Muscle layer of colon (tissue), 2 donors: ENCODE results near the gene ZNF816.
A peak's percentile ranks its signal among the peaks of the same experiment; 100 is the strongest.
"Not testable (repeated sequence)": the region's sequence is repeated elsewhere in the genome, so short reads cannot be mapped to it uniquely, and the experiment has no call there.

Experiments used
- H3K27ac ChIP-seq: one replicate; pipeline ENCODE4 v1.7.0; 2013; ENCODE audit warnings: low read depth, mild to moderate bottlenecking, low read length, moderate library complexity
- H3K27me3 ChIP-seq, 2 donors: one replicate each; pipeline ENCODE4 v1.7.0; 2013; ENCODE audit warnings: low read length in 2 of 2, mild to moderate bottlenecking in 2 of 2; ENCODE audit not compliant: insufficient read depth in 2 of 2, control insufficient read depth in 1 of 2
- H3K36me3 ChIP-seq: one replicate; pipeline ENCODE4 v1.7.0; 2013; ENCODE audit warnings: mild to moderate bottlenecking, low read length; ENCODE audit not compliant: insufficient read depth
- H3K4me1 ChIP-seq: one replicate; pipeline ENCODE4 v1.7.0; 2013; ENCODE audit warnings: mild to moderate bottlenecking, low read length; ENCODE audit not compliant: insufficient read depth
- H3K4me3 ChIP-seq, 2 donors: one replicate each; pipeline ENCODE4 v1.7.0; 2013; ENCODE audit warnings: low read length in 2 of 2, low read depth in 1 of 2, mild to moderate bottlenecking in 1 of 2, moderate library complexity in 1 of 2
- H3K9ac ChIP-seq: one replicate; pipeline ENCODE4 v1.7.0; 2013; ENCODE audit warnings: low read length
- H3K9me3 ChIP-seq: one replicate; pipeline ENCODE4 v1.7.0; 2013; ENCODE audit warnings: mild to moderate bottlenecking, low read length
- donor health status: abdominal sarcoma.
- donor health status: Adenocarcinoma of cecum.

The ZNF816 gene

GRCh38 chr19:52942386-52943133 is 20.1 kb downstream of the ZNF816 start:
- peaks cover 8% of the 10 kb centered on the region for H3K4me1 ChIP-seq
- H3K9ac ChIP-seq: no peak overlapping the region

GRCh38 chr19:52941941-52942385 is 20.7 kb downstream of the ZNF816 start:
- Histone ChIP-seq H3K9me3 (no peaks in the 10 kb centered on the region), H3K4me1 (peaks cover 8% of the 10 kb centered on the region), H3K9ac (no peak overlapping the region), H3K4me3 (peak overlapping the region; percentile 55 to 83), H3K27me3 (no peaks in the 10 kb centered on the region), H3K36me3 (no peaks in the 10 kb centered on the region), H3K27ac (peak overlapping the region; percentile 63)

More at GRCh38 chr19:52942386-52943133, 20.1 kb downstream of the ZNF816 start:
- Histone ChIP-seq H3K9me3 (no peaks in the 10 kb centered on the region), H3K36me3 (no peaks in the 10 kb centered on the region), H3K27me3 (no peaks in the 10 kb centered on the region), H3K27ac (peak overlapping the region; percentile 63), H3K4me3 (peak overlapping the region; percentile 55 to 83)

- H3K27ac ChIP-seq: peak overlapping the region; percentile 63
- not testable (repeated sequence) for H3K9me3 ChIP-seq, H3K9ac ChIP-seq, H3K36me3 ChIP-seq, H3K4me1 ChIP-seq, H3K27me3 ChIP-seq
- peak overlapping the region; percentile 55 to 83 for H3K4me3 ChIP-seq
Measured at GRCh38 chr19:52941523-52941922, 21.2 kb downstream of the ZNF816 start.

DNA sequence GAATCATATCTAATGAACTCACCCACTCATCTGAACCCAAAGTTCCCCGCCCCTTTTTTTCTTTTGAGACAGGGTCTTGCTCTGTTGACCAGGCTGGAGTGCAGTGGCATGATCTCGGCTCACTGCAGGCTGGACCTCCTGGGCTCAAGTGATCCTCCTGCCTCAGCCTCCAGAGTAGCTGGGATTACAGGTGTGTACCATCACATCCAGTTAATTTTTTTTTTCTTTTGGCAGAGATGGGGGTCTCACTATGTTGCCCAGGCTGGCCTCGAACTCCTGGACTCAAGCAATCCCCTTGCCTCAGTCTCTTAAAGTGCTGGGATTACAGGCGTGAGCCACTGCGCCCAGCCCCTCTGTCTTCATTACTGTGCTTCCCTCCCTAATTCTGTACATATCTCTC is 21.8 kb downstream of the ZNF816 start:
- not testable (repeated sequence) for H3K27me3 ChIP-seq, H3K36me3 ChIP-seq, H3K9me3 ChIP-seq, H3K27ac ChIP-seq, H3K9ac ChIP-seq, H3K4me1 ChIP-seq, H3K4me3 ChIP-seq

DNA sequence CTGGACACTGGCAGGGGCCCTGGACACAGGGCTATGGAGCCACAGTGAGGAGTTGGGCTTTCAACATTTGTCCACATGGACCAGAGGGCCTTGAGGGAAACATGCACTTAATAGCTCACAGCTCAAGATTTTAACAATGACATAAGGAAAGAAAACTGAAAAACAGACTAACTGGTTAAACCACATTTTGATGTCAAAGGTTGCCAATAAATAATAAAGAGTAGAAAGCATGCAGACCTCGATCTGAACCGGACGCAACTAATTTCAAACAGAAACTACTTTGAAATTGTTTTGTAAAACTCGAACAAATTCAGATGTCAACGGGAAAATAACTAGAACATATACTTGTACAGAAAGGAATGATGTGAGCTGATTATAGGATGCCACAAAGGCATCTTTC is 23.9 kb downstream of the ZNF816 start:
- Histone ChIP-seq H3K36me3 (no peaks in the 10 kb centered on the region), H3K4me3 (no peak overlapping the region), H3K9me3 (no peaks in the 10 kb centered on the region), H3K4me1 (peaks cover 8% of the 10 kb centered on the region), H3K9ac (no peak overlapping the region), H3K27ac (no peak overlapping the region), H3K27me3 (no peaks in the 10 kb centered on the region)

GRCh38 chr19:52936954-52937325 is 25.7 kb downstream of the ZNF816 start:
- no peaks in the 10 kb centered on the region for H3K36me3 ChIP-seq
- H3K27ac ChIP-seq: no peak overlapping the region
- H3K4me3 ChIP-seq: no peak overlapping the region
- H3K9ac ChIP-seq: no peak overlapping the region
- no peaks in the 10 kb centered on the region for H3K27me3 ChIP-seq
- peaks cover 6% of the 10 kb centered on the region for H3K4me1 ChIP-seq
- H3K9me3 ChIP-seq: no peaks in the 10 kb centered on the region

DNA sequence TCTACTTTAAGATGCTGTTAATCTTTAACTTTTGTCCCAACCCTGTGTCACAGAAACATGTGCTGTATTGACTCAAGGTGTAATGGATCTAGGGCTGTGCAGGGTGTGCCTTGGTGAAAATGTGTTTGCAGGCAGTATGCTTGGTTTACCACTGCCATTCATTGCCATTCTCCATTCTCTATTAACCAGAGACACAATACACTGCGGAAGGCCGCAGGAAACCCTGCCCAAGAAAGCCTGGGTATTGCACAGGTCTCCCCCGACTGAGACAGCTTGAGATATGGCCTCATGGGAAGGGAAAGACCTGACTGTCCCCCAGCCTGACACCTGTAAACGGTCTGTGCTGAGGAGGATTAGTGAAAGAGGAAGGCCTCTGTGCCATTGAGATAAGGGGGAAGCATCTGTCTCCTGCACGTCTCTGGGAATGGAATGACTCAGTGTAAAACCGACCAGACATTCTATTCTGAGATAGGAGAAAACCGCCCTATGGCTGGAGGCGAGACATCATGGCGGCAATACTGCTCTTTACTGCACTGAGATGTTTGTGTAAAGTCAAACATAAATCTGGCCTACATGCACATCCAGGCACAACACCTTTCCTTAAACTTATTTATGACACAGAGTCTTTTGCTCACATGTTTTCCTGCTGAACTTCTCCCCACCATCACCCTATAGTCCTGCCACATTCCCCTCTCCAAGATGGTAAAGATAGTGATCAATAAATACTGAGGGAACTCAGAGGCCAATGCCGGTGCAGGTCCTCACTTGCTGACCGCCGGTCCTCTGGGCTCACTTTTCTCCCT is 26.3 kb downstream of the ZNF816 start:
- no peak overlapping the region for H3K9ac ChIP-seq

DNA sequence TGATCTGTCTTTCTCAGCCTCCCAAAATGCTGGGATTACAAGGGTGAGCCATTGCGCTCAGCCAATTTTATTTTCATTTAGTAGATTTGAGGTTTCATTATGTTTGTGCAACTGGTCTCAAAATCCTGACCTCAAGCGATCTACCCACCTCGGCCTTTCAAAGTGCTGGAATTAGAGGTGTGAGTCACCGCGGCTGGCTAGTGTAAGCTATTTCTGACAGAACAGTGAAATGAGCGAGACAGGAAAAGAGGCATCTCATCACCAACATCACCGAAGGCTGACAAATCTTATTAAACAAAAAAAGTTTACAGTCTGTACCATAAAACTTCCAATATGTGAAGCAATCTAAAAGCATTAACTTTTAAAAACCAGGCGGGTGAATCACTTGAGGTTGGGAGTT is 27.2 kb downstream of the ZNF816 start:
- H3K27ac ChIP-seq: no peak overlapping the region
- H3K9ac ChIP-seq: no peak overlapping the region

More for the DNA sequence above, 26.3 kb downstream of the ZNF816 start:
- H3K4me1 ChIP-seq: no peaks in the 10 kb centered on the region
- H3K36me3 ChIP-seq: no peaks in the 10 kb centered on the region
- no peak overlapping the region for H3K4me3 ChIP-seq
- H3K27ac ChIP-seq: no peak overlapping the region
- no peaks in the 10 kb centered on the region for H3K9me3 ChIP-seq
- H3K27me3 ChIP-seq: no peaks in the 10 kb centered on the region

GRCh38 chr19:52924641-52925040 is 38.0 kb downstream of the ZNF816 start:
- not testable (repeated sequence) for H3K9me3 ChIP-seq, H3K9ac ChIP-seq, H3K27ac ChIP-seq, H3K4me3 ChIP-seq, H3K36me3 ChIP-seq, H3K27me3 ChIP-seq
- peaks cover 10% of the 10 kb centered on the region for H3K4me1 ChIP-seq

More for the DNA sequence above, 27.2 kb downstream of the ZNF816 start:
- H3K4me3 ChIP-seq: no peak overlapping the region
- H3K36me3 ChIP-seq: no peaks in the 10 kb centered on the region
- no peaks in the 10 kb centered on the region for H3K27me3 ChIP-seq
- no peaks in the 10 kb centered on the region for H3K9me3 ChIP-seq
- no peaks in the 10 kb centered on the region for H3K4me1 ChIP-seq

GRCh38 chr19:52923778-52924593 is 38.7 kb downstream of the ZNF816 start:
- H3K4me1 ChIP-seq: peaks cover 10% of the 10 kb centered on the region
- no peaks in the 10 kb centered on the region for H3K36me3 ChIP-seq
- peak overlapping the region; percentile 52 for H3K27ac ChIP-seq
- no peak overlapping the region for H3K9ac ChIP-seq
- no peaks in the 10 kb centered on the region for H3K27me3 ChIP-seq
- no peaks in the 10 kb centered on the region for H3K9me3 ChIP-seq
- H3K4me3 ChIP-seq: peak overlapping the region in 1 of 2 donors; percentile 99
